GM21381 (cell line): ENCODE results near the gene AMPH.
"Not testable (repeated sequence)": the region's sequence is repeated elsewhere in the genome, so short reads cannot be mapped to it uniquely, and the experiment has no call there.

Experiments
- ATAC-seq: cut with Tn5 transposase; IDR thresholded peaks from one replicate; pipeline ENCODE4 v1.9.1; 2021; ENCODE audit warnings: mild to moderate bottlenecking, moderate library complexity; ENCODE audit not compliant: unreplicated experiment

The AMPH gene

DNA sequence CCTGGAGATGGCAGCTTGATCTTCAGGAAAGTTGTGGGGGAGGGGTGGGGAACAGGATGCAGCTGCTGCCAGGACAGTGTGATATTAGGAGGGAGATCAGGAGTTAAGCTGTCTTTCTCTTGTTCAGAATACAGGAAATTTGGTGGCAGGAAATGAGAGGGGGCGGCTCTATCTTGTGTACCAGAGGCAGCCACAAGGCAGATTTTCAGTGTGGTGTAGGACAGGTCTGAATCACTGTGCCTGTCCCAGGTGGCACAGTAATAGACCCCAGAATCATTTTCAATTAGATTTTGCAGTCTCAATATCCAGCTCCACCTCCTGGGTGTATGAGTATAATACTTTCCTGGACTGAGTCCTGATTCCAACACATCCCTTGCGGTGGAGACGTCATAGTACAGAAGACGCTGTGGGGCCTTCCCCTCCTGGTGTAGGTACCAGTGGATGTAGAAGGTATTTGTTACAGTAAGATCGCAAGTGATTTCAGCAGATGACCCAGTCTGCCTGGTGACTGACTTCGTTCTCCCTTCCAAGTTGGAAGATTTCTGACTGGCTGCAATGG, 272.8 kb downstream of the AMPH start:
- not testable (repeated sequence) for ATAC-seq

DNA sequence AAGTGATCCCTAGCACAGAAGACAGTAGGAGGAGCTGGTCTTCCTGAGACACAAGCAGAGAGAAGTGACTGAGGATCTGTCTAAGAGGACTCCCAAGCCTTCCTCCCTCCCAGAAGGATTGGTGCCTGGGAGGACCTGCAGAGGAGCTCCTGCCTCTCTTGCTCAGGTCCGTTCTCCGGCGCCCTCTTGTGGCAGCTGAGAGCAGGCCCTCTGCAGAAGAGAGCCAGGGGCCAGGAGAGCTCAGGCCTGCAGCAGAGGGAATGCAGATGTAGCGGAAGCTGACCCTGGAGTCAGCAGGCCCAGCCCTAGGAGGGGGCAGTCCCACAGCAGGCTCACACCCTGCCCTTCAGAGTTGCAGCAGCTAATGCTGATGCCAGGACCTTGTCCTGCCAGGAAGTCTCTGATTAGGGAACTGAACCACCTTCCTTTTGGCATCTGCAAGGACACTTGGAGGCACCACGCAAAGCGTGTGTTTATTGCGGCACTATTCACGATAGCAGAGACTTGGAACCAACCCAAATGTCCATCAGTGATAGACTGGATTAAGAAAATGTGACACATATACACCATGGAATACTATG, 276.8 kb downstream of the AMPH start:
- not testable (repeated sequence) for ATAC-seq

DNA sequence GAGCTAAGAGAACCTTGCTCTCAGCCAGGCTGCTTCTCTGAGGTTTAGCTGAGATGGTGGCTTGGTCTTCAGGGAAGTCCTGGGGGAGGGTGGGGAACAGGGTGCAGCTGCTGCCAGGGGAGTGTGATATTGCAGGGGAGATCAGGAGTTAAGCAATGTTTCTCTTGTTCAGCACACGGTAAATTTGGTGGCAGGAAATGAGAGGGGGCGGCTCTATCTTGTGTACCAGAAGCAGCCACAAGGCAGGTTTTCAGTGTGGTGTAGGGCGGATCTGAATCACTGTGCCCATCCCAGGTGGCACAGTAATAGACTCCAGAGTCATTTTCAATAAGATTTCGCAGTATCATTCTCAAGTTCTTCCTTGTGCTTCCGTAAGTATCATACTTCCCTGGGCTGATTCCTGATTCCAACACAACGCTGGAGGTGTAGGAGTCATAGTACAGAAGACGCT, 277.7 kb downstream of the AMPH start:
- ATAC-seq, result not testable (repeated sequence)

DNA sequence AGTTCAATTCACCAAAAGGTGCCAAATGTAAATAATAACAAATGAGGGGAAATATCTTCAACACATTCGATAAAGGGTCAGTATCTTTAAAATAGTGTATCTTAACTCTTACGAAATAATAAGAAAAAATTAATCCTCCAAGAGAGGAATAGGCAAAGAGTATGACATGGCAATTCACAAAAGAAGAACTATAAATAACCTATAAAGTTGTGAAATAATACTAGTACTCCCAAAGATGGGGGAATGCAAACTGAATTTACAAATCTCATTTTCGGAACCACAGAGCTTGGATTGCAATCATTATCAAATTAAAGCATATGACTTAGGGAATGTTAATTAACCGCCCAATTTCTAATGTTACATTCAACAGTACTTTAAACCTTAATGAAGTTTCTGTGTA, 279.6 kb downstream of the AMPH start:
- no peak for ATAC-seq

DNA sequence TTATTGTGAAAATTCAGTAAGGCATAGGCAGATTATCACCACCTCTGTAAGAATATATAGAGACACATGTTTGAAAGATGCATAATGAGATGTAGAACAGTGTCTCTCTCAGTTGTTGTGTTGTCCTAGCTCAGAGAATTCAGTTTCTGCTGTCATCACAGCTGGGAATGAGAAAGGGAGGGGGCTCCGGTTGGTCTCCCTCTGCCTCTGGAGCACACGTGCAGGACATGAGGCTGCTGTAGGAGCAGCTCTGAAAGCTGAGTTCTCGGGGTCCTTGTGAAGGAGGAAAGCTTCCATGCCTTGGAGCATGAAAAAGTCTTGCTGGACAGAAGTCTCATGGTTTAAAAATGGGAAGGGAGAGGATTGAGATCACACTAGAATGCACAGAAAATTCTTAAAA, 280.4 kb downstream of the AMPH start:
- not testable (repeated sequence) for ATAC-seq

DNA sequence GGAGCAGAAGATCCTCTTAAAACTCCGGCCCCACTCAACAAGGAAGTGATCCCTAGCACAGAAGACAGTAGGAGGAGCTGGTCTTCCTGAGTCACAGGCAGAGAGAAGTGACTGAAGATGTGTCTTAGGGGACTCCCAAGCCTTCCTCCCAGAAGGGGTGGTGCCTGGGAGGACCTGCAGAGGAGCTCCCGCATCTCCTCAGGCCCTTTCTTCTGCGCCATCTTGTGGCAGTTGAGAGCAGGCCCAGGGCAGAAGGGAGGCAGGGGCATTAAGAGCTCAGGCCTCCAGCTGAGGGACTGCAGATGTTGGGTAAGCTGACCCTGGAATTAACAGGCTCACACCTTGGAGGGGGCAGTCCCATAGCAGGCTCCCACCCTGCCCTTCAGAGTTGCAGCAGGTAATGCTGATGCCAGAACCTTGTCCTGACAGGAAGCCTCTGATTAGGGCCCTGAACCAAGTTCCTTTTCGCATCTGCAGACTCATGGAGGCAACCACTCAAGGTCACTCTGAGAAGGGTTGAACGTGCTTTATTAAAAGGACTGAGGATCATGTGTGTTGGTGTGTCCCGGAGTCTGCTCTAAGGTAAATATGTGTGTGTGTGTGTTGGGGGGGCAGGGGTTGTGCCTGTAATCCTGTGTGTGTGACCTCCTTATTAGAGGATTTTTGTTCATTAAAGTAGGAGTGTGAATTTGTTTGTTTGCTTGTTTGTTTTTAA, 281.1 kb downstream of the AMPH start:
- ATAC-seq, result peak; percentile 62

DNA sequence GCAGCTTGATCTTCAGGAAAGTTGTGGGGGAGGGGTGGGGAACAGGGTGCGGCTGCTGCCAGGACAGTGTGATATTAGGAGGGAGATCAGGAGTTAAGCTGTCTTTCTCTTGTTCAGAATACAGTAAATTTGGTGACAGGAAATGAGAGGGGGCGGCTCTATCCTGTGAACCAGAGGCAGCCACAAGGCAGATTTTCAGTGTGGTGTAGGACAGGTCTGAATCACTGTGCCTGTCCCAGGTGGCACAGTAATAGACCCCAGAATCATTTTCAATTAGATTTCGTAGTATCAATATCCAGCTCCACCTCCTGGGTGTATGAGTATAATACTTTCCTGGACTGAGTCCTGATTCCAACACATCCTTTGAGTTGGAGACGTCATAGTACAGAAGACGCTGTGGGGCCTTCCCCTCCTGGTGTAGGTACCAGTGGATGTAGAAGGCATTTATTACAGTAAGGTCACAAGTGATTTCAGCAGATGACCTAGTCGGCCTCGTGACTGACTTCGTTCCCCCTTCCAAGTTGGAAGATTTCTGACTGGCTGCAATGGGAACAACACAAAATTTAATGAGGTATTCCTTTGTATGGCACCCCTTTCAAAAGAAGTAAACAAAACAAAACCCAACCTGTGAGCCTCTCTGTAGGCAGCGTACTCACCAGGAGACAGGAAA, 281.9 kb downstream of the AMPH start:
- ATAC-seq, result not testable (repeated sequence)

DNA sequence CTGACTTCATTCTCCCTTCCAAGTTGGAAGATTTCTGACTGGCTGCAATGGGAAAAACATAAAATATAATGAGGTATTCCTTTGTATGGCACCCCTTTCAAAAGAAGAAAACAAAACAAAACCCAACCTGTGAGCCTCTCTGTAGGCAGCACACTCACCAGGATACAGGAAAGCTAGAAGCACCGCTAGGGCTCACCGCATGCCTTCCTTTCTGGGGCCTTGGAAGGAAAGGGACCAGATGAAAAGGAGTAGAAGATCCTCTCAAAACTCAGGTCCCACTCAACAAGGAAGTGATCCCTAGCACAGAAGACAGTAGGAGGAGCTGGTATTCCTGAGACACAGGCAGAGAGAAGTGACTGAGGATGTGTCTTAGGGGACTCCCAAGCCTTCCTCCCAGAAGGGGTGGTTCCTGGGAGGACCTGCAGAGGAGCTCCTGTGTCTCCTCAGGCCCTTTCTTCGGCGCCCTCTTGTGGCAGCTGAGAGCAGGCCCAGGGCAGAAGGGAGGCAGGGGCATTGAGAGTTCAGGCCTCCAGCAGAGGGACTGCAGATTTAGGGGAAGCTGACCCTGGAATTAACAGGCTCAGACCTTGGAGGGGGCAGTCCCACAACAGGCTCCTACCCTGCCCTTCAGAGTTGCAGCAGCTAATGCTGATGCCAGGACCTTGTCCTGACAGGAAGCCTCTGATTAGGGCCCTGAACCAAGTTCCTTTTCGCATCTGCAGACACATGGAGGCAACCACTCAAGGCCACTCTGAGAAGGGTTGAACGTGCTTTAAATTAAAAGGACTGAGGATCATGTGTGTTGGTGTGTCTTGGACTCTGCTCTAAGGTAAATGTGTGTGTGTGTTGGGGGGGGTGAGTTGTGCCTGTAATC, 285.6 kb downstream of the AMPH start:
- peak; percentile 63 for ATAC-seq

DNA sequence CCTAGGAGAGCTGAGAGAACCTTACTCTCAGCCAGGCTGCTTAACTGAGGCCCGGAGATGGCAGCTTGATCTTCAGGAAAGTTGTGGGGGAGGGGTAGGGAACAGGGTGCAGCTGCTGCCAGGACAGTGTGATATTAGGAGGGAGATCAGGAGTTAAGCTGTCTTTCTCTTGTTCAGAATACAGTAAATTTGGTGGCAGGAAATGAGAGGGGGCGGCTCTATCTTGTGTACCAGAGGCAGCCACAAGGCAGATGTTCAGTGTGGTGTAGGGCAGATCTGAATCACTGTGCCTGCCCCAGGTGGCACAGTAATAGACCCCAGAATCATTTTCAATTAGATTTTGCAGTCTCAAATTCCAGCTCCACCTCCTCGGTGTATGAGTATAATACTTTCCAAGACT, 286.4 kb downstream of the AMPH start:
- peak; percentile 45 for ATAC-seq

DNA sequence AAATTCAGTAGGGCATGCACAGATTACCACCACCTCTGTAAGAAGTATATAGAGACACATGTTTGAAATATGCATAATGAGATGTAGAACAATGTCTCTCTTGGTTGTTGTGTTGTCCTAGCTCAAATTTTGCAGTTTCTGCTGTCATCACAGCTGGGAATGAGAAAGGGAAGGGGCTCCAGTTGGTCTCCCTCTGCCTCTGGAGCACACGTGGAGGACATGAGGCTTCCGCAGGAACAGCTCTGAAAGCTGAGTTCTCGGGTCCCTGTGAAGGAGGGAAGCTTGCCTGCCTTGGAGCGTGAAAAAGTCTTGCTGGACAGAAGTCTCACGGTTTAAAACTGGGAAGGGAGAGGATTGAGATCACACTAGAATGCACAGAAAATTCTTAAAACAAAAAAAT, 289.0 kb downstream of the AMPH start:
- ATAC-seq, result not testable (repeated sequence)

DNA sequence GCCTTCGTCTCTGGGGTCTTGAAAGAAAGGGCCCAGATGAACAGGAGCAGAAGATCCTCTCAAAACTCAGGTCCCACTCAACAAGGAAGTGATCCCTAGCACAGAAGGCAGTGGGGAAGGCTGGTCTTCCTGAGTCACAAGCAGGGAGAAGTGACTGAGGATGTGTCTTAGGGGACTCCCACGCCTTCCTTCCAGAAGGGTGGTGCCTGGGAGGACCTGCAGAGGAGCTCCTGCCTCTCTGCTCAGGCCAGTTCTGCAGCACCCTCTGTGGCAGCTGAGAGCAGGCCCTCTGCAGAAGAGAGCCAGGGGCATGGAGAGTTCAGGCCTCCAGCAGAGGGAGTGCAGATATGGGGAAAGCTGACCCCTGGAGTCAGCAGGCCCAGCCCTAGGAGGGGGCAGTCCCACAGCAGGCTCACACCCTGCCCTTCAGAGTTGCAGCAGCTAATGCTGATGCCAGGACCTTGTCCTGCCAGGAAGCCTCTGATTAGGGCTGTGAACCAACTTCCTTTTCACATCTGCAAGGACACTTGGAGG, 289.9 kb downstream of the AMPH start:
- ATAC-seq, result not testable (repeated sequence)

DNA sequence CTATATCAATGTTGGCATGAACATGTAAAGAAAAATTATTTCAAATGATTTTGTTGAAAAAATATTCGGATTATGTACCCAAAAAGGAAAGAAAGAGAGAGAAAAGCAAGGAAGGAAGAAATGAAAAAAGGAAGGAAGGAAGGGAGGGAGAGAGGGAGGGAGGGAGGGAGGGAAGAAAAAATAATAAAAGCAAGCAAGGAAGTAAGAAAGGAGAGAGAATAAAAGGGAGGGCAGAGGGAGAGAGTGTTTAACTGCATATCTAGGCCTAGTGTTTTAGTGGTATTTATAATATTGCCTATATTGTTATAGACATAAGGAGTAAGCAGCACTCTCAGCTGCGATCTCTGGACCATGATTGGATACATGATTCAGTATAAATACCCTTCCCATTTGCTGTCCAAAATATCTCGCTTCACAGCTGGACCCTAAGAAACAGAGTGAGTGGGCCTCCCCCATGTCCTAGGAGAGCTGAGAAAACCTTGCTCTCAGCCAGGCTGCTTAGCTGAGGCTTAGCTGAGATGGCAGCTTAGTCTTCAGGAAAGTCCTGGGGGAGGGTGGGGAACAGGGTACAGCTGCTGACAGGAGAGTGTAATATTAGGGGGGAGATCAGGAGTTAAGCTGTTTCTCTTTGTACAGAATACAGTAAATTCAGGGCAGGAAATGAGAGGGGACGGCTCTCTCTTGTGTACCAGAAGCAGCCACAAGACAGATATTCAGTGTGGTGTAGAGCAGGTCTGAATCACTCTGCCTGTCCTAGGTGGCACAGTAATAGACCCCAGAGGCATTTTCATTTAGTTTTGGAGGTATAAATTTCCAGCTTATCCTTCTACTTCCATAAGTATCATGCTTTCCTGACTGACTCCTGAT, 291.0 kb downstream of the AMPH start:
- no peak for ATAC-seq

DNA sequence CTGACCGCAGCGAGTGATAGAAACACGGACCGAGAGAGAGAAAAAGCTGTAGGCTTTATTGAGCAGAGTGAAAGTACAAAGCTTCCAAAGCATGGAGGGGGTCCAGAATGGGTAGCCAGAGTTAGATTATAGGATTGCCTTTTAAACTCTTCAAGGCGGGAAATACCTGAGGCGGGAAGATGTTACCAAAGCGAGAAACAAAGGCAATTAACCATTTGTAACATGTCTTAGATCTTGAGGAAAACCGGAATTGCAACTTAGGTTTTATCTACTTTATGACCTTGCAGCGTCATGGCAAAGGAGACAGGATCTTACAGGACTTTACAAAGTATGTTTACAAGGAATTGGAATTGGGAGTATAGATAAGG, 295.0 kb downstream of the AMPH start:
- ATAC-seq, result not testable (repeated sequence)

DNA sequence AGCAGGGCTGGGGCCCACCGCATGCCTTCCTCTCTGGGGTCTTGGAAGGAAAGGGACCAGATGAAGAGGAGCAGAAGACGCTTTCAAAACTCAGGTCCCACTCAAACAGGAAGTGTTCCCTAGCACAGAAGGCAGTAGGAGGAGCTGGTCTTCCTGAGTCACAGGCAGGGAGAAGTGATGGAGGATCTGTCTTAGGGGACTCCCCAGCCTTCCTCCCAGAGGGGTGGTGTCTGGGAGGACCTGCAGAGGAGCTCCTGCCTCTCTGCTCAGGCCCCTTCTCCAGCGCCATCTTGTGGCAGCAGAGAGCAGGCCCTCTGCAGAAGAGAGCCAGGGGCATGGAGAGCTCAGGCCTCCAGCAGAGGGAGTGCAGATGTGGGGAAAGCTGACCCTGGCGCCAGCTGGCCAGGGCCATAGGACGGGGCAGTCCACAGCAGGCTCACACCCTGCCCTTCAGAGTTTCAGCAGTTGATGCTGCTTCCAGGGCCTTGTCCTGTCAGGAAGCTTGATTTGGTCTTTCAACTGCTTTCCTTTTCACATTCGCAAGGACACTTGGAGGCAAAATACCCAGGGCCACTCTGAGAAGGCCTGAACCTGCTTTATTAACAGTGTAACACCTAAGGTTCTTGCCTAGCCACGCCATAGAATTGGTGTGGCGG, 295.6 kb downstream of the AMPH start:
- ATAC-seq, result peak; percentile 98

DNA sequence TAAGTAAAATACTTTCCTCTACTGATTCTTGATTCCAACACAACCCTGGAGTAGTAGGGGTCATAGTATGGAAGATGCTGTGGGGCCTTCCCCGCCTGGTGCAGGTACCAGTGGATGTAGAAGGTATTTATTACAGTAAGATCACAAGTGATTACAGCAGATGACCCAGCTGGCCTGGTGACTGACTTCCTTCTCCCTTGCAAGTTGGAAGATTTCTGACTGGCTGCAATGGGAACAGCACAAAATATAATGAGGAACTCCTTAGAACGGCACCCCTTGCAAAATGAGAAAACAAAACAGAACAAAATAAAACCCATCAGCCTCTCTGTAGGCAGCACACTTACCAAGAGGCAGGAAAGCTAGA, 296.1 kb downstream of the AMPH start:
- no peak for ATAC-seq

DNA sequence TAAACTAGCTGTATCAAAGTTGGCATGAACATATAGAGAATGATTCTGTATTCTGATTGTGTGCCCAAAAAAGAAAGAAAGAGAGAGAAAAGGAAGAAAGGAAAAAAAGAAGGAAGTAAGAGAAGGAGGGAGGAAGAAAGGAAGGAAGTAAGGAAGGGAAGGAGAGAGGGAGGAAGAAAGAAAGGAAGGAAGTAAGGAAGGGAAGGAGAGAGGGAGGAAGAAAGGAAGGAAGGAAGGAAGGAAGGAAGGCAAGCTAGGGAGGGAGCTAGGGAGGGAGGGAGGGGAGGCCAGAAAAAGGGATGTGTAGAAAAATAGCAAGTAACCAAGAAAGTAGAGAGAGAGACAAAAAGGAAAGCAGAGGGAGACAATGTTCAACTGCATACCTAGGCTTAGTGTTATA, 297.0 kb downstream of the AMPH start:
- ATAC-seq, result no peak
